GM19025 (cell line): ENCODE data around the gene PLA2G3.

ENCODE experiments used
- ATAC-seq: cut with Tn5 transposase; IDR thresholded peaks from one replicate; pipeline ENCODE4 v1.9.1; 2021; ENCODE audit warnings: mild to moderate bottlenecking, low read depth, moderate library complexity; ENCODE audit not compliant: unreplicated experiment

The PLA2G3 gene

DNA sequence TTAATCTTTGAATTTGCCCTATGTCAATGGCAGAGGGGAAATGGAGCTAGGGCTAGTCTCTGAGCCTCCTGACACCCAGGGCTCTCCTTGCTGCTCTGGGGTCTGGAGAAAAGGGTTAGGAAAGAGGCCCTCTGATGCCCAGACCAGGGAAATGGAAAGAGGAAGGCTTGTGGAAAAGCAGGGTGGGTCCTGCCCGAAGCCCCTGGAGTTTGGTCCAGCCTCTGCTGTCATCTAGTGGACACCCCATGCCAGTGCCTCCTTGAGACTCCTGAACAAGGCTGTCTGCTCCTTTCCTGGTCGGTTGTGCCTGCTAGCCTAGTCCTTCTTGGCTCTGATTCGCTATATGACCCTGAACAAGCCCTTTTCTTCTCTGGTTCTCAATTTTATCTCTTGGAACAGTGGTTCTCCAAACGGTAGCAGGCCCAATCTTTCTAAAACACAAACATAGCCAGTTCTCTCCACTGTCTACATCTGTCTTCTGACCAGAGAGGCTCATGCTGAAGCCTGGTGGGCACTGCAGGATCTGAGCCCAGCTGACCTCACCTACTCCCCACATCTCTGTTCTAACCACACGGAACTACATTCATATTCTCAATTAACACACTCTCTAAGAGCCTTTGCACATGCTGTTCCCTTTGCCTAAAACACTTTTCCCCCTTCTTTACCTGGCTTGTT is 8.8 kb upstream of the PLA2G3 start:
- ATAC-seq = no peak

DNA sequence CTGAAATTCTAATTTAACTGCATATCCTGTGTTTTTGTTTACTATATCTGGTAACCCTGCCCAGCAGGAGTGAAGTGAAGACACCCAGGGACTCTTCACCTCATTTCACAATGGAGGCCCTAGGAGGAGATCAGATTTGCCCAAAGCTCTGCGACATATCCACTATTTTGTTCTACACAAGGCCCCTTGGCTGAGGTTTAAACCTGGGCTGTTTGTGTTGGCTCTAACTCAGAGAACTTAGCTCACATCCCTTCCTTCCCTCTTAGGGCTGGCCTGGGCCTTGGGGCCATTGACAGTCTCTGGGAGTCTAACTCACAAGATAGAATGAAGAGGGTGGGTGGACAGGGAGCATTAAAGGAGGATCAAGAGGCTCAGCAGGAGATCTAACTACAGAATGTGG is 8.2 kb upstream of the PLA2G3 start:
- no peak for ATAC-seq

DNA sequence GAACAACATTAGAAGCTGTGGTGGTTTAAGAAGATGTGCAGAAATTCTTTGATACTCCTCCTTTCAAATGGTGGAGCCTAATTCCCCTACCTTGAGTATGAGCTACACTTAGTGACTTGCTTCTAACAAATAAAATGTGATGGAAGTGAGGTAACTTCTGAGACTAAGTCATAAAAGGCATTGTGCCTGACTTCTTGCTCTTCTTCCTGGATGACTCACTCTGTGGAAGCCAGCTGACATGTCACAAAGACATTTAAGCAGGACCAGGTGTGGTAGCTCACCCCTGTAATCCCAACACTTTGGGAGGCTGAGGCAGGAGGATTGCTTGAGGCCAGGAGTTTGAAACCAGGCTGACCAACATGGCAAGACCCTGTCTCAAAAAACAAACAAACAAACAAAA is 3.9 kb upstream of the PLA2G3 start:
- no peak for ATAC-seq

DNA sequence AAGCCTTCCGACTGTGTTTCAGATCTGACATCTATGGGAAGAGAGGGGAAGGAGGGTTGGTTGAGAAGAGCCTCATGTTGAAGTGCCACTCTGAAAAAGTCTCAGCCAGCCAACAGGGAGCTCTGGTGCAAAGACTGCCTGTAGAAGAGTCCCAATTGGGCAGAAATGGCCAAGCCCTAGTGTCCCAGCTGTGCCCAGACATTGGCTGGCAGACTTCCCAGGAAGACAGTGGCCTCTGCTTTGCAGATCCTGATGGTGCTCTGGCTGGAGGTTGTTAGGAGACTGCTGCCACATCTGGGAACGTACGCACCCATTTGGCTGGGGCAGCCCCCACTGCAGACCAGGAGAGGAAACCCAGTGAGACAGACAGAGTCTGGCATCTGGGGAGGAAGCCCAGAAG is 3.2 kb upstream of the PLA2G3 start:
- no peak for ATAC-seq

DNA sequence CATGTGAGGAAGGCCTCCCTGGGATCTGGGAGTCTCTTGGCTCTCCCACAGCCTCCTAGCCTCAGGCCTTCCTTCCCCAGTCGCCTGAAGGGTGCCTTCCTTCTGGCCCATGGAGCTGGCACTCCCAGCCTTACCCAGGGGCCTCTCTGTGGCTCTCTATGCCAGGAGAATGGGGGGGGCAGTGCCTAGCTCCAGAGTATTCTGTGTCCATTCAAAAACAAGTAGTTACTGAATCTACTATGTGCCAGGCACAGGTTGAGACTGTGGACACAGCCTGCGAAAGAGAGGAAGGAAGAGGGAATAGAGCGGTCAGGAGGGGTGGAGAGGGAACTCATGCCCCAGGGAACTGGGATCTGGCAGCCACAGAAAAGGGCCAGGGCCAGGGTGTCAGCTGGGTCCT is 2.7 kb upstream of the PLA2G3 start:
- no peak for ATAC-seq

DNA sequence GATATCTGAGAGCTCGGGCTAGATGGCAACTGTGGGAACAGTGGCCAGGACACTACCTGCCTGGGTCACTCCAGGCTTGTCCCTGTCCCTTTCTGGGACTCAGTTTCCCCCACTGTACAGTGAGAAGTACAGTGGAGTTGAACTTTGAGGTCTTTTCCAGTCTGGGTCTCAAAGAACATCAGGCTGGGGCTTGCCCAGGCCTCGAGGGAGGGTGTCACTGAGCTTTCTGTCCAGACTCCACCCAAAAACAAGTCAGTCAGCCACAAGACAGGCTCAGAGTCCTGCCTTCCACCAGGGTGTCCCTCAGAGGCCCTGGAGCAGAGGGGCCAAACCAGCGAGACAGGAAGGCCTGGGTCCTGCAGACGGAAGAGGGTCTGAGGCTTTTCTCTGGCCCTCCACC is 2.0 kb upstream of the PLA2G3 start:
- no peak for ATAC-seq

DNA sequence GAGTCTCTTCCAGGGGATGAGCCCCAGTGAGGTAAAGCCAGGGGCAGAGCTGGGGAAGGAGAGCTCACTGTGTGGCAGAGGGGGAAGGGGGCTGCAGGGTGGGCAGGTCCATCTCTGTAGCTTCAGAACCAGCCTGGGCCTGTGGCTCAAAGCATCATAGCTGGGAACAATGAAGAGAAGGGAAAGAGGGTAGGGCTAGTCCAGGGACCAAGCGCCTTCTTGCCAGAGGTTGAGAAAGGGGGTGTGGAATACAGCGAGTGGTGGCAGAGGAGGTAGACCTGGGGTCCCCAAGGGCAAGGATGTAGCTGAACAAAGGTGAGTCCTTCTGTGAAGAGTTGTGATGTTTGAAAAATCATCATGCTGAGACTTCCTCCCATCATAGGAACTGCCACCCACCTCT is 1.2 kb upstream of the PLA2G3 start:
- ATAC-seq = no peak

DNA sequence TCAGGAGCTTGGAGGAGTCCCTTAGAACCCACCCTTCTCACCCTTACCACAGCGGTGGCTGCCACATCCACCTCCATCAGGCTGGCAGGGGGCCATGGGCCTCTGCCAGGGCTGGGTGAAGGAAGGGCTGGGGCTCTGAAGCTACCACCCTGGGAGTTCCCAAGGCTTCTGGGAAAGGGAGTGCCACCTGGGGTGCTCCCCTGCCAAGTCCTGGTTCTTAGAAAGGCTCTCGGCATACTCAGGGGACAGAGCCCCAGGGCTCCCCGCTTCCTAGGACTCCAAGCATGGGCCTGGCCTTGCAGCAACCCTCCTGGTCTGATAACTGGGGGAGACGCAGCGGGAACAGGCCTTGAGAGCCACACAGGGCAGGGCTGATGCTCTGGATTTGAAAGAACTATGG is 438 bp upstream of the PLA2G3 start:
- no peak for ATAC-seq

DNA sequence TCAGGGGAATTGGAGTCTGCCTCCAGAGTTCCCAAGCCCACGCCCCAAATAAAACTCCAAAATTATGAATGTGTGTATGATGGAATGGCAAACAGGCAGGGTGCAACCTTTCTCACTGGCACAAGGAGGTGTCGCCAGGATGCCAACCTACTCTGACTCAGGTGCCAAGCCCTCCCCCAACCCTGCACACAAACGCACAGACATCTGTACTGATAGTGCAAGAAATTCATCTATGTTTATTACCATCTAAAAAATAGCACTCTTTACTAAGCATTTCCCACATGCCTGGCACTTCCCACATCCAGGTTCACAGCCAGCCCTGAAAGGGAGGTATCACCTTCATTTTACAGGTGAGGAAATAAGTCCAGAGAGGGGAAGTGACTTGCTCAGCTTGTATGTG is 1.2 kb downstream of the PLA2G3 start:
- ATAC-seq = no peak

DNA sequence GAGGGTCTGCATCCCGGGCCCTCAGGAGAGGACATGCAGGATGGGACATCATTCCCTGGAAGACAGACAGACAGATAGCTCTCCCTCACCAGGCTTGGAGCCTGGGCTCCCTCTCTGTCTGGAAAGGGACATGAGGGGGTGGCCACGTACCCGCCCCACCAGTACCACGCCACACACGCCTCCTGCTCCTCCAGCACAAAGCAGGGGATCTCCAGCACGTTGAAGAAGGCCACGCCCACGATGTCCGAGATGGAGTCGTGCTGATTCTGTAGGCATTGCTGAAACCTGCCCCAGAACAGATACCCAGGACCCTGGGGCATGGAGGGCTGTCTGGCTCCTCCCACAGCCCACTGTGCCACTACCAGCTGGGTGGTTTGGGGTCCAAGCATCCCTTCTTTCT is 2.2 kb downstream of the PLA2G3 start:
- no peak for ATAC-seq

DNA sequence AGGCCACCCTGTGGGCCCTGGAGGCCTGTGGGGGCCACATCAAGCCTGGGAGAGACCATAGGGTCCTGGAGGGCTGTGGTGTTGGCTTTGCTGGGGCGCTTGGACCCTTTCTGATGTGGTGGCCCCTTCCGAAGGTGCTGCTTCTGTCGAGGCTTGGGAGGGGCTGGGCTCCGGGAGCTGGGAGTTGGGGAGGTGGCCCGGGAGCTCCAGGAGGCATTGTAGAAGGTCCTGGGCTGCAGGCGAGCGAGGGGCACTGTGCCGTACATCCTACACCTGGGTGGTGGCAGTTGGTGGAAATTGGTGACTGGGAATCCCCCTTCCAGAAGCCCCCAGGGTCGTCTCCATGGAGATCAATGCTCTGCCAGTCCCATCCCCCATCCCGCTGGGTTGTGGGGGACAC is 2.6 kb downstream of the PLA2G3 start:
- ATAC-seq = no peak

DNA sequence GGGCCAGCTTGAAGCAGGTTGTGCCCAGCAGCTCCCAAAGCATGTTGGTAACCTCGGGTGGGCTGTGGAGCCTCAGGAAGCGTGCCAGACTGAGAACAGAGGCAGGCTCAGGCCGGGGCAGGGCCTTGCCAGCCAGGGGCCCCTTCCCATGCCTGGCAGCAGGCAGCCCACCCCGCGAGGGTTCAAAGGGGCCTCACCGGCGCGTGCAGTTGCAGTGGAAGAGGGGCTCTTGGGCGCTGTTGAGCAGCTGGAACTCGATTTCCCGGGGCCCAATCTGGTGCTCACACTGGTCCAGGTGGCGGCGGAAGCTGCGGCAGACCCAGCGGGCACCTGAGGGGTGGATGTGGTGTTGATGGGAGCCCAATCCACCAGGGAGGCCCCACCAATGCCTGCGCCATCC is 3.6 kb downstream of the PLA2G3 start:
- ATAC-seq = no peak

DNA sequence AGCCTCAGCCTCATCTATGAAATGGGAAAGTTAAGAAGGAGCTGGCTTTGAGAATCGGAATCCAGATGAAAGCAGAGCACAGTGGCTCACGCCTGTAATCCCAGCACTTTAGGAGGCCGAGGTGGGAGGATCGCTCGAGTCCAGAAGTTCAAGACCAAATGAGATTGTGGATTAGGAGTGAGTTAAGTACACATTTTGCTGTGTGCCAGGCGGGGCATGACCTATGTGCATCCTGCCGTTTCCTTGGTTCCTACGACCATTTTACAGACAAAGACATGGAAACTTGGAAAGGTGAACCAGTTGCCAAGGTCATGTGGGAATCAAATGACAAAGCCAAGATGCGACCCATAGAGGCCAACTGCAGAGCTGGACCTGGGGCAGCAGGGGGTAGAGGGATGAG is 4.2 kb downstream of the PLA2G3 start:
- ATAC-seq = no peak

DNA sequence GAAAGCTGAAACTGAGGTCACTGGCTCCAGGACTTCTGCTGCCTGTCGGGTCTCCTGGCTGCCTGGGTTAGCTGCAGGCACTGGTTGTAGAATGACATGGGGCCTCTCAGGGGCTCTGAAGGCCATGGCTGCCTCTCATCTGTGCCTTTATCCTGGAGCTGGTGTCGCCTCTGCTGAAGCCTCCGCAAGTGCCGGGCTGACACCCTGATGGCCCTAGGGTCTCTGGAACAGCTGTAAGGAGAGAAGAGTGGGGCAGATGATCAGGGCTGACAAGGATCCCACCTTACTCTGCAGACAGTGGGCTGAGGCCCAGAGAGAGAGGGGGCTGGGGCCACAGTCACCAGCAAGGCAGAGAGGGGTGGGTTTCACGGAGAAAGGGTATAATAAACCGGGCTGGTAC is 4.6 kb downstream of the PLA2G3 start:
- ATAC-seq = no peak

DNA sequence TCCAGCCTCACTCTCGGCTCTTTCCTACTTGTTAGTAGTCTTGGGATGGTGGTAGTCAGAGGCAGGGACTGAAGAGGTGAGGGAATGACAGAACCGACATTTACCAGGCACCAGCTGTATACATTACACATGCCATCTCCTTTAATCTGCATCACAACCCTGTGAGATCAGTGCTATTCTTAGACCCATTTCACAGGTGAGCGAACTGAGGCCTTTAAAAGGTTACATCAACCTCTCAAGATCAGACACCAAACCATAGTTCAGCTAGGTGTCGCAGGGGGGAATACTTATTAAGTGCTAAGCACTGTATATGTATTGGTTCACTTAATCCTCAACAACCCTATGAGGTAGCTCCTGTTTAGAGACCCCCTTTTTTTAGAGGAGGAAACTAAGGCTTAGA is 5.6 kb downstream of the PLA2G3 start:
- ATAC-seq = no peak

DNA sequence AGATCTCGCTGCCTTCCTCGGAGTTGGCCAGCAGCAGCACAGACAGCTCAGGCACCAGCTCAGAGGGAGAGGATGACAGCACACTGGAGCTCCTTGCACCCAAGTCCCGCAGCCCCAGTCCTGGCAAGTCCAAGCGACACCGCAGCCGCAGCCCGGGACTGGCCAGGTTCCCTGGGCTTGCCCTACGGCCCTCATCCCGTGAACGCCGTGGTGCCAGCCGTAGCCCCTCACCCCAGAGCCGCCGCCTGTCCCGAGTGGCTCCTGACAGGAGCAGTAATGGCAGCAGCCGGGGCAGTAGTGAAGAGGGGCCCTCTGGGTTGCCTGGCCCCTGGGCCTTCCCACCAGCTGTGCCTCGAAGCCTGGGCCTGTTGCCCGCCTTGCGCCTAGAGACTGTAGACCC is 6.4 kb downstream of the PLA2G3 start:
- no peak for ATAC-seq

DNA sequence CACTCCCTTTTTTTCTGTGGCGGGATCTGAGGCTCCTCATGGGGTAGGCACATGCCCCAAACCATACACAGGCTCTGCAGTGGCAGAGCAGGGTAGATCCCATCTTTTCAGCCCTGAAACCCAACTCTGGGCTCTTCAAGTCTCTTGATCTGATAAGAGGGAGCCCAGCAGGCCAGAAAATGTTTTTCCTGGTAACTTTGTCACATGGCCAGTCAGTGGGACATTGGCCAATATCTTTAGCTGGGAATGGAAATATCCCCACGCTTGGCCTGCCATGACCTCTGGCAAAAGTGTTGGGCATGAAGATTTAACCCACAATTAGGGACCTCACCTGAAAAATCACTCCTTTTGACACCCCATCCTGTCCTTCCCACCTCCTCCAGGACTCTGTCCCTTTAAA is 9.4 kb downstream of the PLA2G3 start:
- no peak for ATAC-seq

DNA sequence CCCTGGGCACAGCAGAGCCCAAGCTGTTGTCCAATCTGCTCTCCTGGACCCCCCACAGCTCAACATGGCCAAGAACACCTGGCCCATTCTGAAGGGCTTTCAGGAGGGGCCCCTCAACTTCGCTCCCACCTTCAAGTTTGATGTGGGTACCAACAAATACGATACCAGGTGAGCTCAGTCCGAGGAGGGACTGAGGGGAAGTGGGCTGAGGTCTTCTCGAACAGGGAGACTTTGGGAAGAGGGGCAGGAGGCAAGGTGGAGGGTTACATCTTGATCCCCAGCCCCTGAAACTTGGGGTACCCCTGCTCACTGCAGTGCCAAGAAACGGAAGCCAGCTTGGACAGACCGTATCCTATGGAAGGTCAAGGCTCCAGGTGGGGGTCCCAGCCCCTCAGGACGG is 12.2 kb downstream of the PLA2G3 start:
- no peak for ATAC-seq

DNA sequence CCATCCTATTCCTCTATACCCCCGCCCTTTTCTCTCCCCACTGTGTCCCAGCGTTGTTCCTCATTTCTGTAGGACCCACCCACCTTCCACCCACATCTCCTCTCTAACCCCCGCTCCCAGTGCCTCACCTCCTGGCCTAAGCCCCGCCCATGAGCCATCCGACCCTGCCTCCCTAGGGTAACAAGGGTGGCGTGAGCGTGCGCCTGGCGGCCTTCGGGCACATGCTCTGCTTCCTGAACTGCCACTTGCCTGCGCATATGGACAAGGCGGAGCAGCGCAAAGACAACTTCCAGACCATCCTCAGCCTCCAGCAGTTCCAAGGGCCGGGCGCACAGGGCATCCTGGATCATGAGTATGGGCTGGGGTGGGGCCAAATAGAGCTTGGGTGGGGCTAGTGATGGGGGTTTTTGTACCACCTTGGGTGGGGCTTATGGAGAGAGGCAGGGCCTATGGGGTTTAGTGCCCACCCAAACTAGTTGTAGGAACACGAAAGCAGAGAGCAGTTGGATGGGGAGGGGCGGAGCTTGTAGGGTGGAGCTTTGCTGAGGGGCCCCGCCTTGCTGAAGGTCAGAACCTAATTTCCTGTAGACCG is 13.0 kb downstream of the PLA2G3 start:
- no peak for ATAC-seq

DNA sequence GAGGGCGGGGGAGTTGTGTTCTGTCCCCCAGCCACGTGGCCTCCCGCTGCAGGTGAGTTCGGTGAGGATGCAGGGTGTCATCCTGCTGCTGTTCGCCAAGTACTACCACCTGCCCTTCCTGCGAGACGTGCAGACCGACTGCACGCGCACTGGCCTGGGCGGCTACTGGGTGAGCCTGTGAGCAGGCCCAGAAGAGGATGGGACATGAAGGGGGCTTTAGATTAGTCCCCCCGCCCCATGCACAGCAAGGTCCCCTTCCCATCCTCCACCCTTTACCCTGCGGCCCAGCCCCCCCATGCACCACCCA is 13.5 kb downstream of the PLA2G3 start:
- no peak for ATAC-seq

DNA sequence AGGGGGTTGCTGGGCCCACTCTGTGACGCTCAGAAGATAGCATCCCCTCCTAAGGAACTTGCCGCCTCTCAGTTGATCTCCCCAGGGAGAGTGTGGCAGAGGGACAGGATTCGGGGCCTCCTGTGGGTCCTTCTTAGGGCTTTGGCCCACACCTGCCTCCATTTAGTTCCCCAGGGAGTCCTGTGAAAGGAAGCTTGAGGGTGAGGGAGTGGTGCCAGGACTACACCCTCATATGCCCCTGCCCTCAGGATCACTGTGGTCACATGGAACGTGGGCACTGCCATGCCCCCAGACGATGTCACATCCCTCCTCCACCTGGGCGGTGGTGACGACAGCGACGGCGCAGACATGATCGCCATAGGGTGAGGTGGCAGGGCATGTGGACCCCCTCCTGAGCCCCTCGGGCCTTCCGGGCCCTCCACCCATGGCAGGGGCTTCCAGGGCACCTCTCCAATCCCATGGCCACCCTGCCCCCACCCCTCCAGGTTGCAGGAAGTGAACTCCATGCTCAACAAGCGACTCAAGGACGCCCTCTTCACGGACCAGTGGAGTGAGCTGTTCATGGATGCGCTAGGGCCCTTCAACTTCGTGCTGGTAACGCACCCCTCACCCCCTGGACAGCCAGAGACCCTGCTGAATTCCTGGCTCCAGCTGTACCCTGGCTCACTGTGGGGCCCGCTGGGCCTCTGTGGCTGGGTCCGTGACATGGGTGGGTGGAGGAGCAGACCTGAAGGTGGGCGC is 14.0 kb downstream of the PLA2G3 start:
- no peak for ATAC-seq

DNA sequence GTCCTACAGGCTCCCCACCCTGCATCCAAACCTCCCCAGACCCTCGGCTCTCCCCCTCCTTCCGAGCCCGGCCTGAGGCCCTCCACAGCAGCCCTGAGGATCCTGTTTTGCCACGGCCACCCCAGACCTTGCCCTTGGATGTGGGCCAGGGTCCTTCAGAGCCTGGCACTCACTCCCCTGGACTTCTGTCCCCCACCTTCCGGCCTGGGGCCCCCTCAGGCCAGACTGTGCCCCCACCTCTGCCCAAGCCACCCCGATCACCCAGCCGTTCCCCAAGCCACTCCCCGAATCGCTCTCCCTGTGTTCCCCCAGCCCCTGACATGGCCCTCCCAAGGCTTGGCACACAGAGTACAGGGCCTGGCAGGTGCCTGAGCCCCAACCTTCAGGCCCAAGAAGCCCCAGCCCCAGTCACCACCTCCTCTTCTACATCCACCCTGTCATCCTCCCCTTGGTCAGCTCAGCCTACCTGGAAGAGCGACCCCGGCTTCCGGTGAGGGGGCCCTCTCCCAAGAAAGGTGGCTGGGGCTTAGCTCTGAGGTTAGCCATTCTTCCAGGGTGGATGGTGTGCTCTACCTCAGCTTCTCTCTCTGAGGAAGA is 14.7 kb downstream of the PLA2G3 start:
- no peak for ATAC-seq
